SK-N-SH (cell line): ENCODE results near the gene SLC8A2. TPM values are rescaled to one million over a fixed set of nuclear protein-coding genes. Genes with fewer than 3 reads are reported as not detected.

Experiments
- CTCF ChIA-PET: fragments of 300-600, 350-600 bp; formaldehyde crosslinking; extraction: SDS; loops from one replicate; lab custom pipeline; 2021; lab: Yijun Ruan, JAX
- POLR2A ChIA-PET: fragments of 350-600 bp; sonication (Branson Sonifier 250); formaldehyde crosslinking; extraction: SDS; loops from one replicate; lab custom pipeline; 2020; ENCODE audit warnings: antibody characterized with exemption, inconsistent platforms; lab: Yijun Ruan, JAX
- DNase-seq: peaks from one replicate; pipeline ENCODE4 v3.0.0; 2012
- H2AFZ ChIP-seq: fragments of 200-600 bp; sonication (generic); 2 replicates; pipeline ENCODE4 v1.8.1; 2016; ENCODE audit warnings: antibody characterized with exemption, mild to moderate bottlenecking, low read depth
- H3F3A ChIP-seq: fragments of 200-600 bp; sonication (generic); replicated peaks from 2 replicates; pipeline ENCODE3; 2016; ENCODE audit warnings: antibody characterized with exemption, mild to moderate bottlenecking; ENCODE audit not compliant: insufficient read depth
- H3K27ac ChIP-seq, 2 experiments: fragments of 200-500 bp in 1 of 2; fragments of 200-600 bp in 1 of 2; sonication (Bioruptor generic) in 1 of 2; sonication (generic), shearing (Covaris generic) in 1 of 2; 2 replicates each; pipeline versions ENCODE4 v1.5.1 to v1.6.1; 2014 to 2016; ENCODE audit warnings: low read depth in 2 of 2, inconsistent platforms in 1 of 2, low read length in 1 of 2, mild to moderate bottlenecking in 1 of 2, mixed read lengths in 1 of 2
- H3K27me3 ChIP-seq: fragments of 200-600 bp; sonication (generic), shearing (Covaris generic); 2 replicates; pipeline ENCODE4 v1.6.1; 2016; ENCODE audit warnings: mixed run types; ENCODE audit not compliant: insufficient read depth
- H3K36me3 ChIP-seq, 2 experiments: fragments of 200-500 bp in 1 of 2; fragments of 200-600 bp in 1 of 2; sonication (Bioruptor generic) in 1 of 2; sonication (generic) in 1 of 2; replicated peaks in 1 of 2; 2 replicates each; pipeline versions ENCODE3 to v1.5.1; 2014 to 2016; ENCODE audit warnings: low read length in 1 of 2, mild to moderate bottlenecking in 1 of 2; ENCODE audit not compliant: insufficient read depth in 2 of 2, control insufficient read depth in 1 of 2
- H3K4me1 ChIP-seq, 2 experiments: fragments of 200-500 bp in 1 of 2; fragments of 200-600 bp in 1 of 2; sonication (Bioruptor generic) in 1 of 2; sonication (generic), shearing (Covaris generic) in 1 of 2; 2 replicates each; pipeline versions ENCODE4 v1.5.1 to v1.6.1; 2014 to 2016; ENCODE audit warnings: low read depth in 1 of 2, low read length in 1 of 2, mixed run types in 1 of 2; ENCODE audit not compliant: insufficient read depth in 2 of 2, control insufficient read depth in 1 of 2
- H3K4me2 ChIP-seq: fragments of 200-600 bp; sonication (generic), shearing (Covaris generic); 2 replicates; pipeline ENCODE4 v1.6.1; 2017; ENCODE audit warnings: mixed run types
- H3K4me3 ChIP-seq, 2 experiments: fragments of 200-500 bp in 1 of 2; fragments of 200-600 bp in 1 of 2; sonication (Bioruptor generic) in 1 of 2; sonication (generic), shearing (Covaris generic) in 1 of 2; 2 replicates each; pipeline versions ENCODE4 v1.5.1 to v1.8.1; 2014 to 2016; ENCODE audit warnings: low read depth in 2 of 2, inconsistent platforms in 1 of 2, low read length in 1 of 2, mild to moderate bottlenecking in 1 of 2, mixed read lengths in 1 of 2, moderate library complexity in 1 of 2
- H3K79me2 ChIP-seq: fragments of 200-600 bp; sonication (generic); 2 replicates; pipeline ENCODE4 v1.8.1; 2017; ENCODE audit warnings: mild to moderate bottlenecking; ENCODE audit not compliant: insufficient read depth
- H3K9ac ChIP-seq: fragments of 200-600 bp; sonication (generic); 2 replicates; pipeline ENCODE4 v1.6.1; 2017; ENCODE audit warnings: mixed run types
- H3K9me2 ChIP-seq: fragments of 200-600 bp; sonication (generic); 2 replicates; pipeline ENCODE4 v1.6.1; 2017; ENCODE audit warnings: mixed run types
- H3K9me3 ChIP-seq: fragments of 200-600 bp; sonication (generic); 2 replicates; pipeline ENCODE4 v1.6.1; 2017; ENCODE audit warnings: mixed run types, mild to moderate bottlenecking, moderate library complexity
- H4K20me1 ChIP-seq: fragments of 200-600 bp; sonication (generic); 2 replicates; pipeline ENCODE4 v1.6.1; 2017; ENCODE audit warnings: mild to moderate bottlenecking, mixed run types; ENCODE audit not compliant: insufficient read depth
- CHD2 ChIP-seq: fragments of 150-350 bp; IDR thresholded peaks from 2 replicates; pipeline ENCODE4 v1.6.1; 2018; ENCODE audit warnings: low read length; ENCODE audit not compliant: partially characterized antibody
- ELF1 ChIP-seq: IDR thresholded peaks from 2 replicates; pipeline ENCODE4 v1.4.0; 2012
- FOSL2 ChIP-seq: IDR thresholded peaks from 2 replicates; pipeline ENCODE4 v1.4.0; 2012; ENCODE audit warnings: low read depth, mild to moderate bottlenecking, moderate library complexity, borderline replicate concordance
- FOXM1 ChIP-seq: IDR thresholded peaks from 2 replicates; pipeline ENCODE4 v1.4.0; 2012; ENCODE audit warnings: low read depth, mild to moderate bottlenecking
- GATA2 ChIP-seq: sonication (generic); formaldehyde crosslinking; IDR thresholded peaks from 2 replicates; pipeline ENCODE4 v1.5.0; 2020; ENCODE audit warnings: mild to moderate bottlenecking, missing genetic modification reagents
- POLR2AphosphoS5 ChIP-seq: IDR thresholded peaks from 2 replicates; pipeline ENCODE4 v1.6.1; 2012; ENCODE audit warnings: low read depth, low read length
- RAD21 ChIP-seq: IDR thresholded peaks from 2 replicates; pipeline ENCODE4 v1.6.1; 2012; ENCODE audit warnings: mild to moderate bottlenecking, low read length
- RCOR1 ChIP-seq: fragments of 150-350 bp; IDR thresholded peaks from 2 replicates; pipeline ENCODE4 v1.6.1; 2017; ENCODE audit warnings: antibody characterized with exemption, low read length
- RFX5 ChIP-seq: IDR thresholded peaks from 2 replicates; pipeline ENCODE4 v1.6.1; 2012; ENCODE audit warnings: mild to moderate bottlenecking, improper control_type of control experiment, low read length
- RXRA ChIP-seq: IDR thresholded peaks from 2 replicates; pipeline ENCODE4 v1.4.0; 2012; ENCODE audit warnings: low read depth, mild to moderate bottlenecking, borderline replicate concordance
- SIN3A ChIP-seq: IDR thresholded peaks from 2 replicates; pipeline ENCODE4 v1.6.1; 2012; ENCODE audit warnings: low read depth, mild to moderate bottlenecking, low read length, moderate library complexity, borderline replicate concordance
- SMC3 ChIP-seq: IDR thresholded peaks from 2 replicates; pipeline ENCODE4 v1.6.1; 2012; ENCODE audit warnings: low read depth, low read length, improper control_type of control experiment
- TCF12 ChIP-seq: IDR thresholded peaks from 2 replicates; pipeline ENCODE4 v1.4.0; 2012
- WGBS: methylation state at CpG from one replicate; pipeline ENCODE4 v1.1.6; 2017; ENCODE audit warnings: low lambda C conversion rate; 5-methylcytosine and 5-hydroxymethylcytosine counted together
- polyA plus RNA-seq, 3 experiments: library from polyadenylated mRNA; depleted of rRNA; stranded (reverse); fragments of >200 nt; gene quantifications; 2 replicates each; pipeline ENCODE4 v1.2.3, GENCODE V29; 2012
- TF ChIP-seq, protein P1 (sequence below): IDR thresholded peaks from 2 replicates; pipeline ENCODE4 v1.4.0; 2012; ENCODE audit warnings: low read depth, borderline replicate concordance
- TF ChIP-seq, protein P2 (sequence below): IDR thresholded peaks from 2 replicates; pipeline ENCODE4; 2012
- TF ChIP-seq, protein P3 (sequence below): fragments of 150-350 bp; IDR thresholded peaks from 2 replicates; pipeline ENCODE4 v1.6.1; 2017; ENCODE audit warnings: antibody characterized with exemption, low read length, low read depth, borderline replicate concordance

SLC8A2 gene
- polyA plus RNA-seq, 1 of the 3 experiments (the other 2 are of a cell fraction) = 0.58 TPM

DNA sequence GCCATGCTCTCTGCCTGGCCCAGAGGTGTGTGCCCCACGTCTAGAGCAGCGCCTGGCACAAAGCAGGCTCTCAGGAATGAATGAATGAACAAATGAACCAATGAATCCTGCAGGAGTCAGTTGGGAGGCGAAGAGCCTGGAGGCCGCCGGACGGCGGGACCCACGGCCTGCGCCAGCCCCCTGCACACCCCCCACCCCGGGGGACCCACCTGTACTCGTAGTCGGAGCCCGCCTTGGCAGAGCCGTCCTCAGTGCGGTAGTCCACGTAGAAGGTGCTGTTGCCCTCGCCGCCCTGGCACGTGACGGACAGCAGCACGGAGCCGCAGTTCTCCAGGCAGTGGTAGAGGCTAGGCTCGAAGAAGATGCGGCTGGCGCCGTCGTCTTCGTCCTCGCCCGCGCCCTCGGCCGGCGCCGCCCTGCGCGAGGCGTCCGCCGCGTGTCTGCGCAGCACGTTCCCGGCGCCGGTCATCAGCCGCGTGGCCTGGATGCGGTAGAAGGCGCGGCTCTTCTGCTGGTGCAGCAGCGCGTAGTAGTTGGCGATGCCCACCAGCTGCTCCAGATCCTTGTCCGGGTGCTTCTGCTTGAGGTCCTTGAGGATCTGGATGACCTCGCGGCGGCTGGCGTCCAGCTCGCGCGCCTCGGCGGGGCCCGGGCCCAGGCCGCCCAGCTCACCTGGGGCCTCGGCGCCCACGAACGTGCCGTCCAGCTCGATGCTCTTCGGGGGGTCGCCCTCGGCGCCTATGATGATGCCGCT is 14.8 kb downstream of the SLC8A2 start:
- Histone ChIP-seq H2AFZ (no peak overlapping the region), H3F3A (no peaks in the 10 kb centered on the region), H3K4me2 (no peak overlapping the region), H4K20me1 (no peaks in the 10 kb centered on the region), H3K79me2 (no peaks in the 10 kb centered on the region)
- no peak for TF ChIP-seq TCF12
- TF ChIP-seq FOSL2 = no peak
- no peak for TF ChIP-seq SMC3
- TF ChIP-seq GATA2 (CRISPR knock-in tag) = no peak
- TF ChIP-seq, protein P1, sequence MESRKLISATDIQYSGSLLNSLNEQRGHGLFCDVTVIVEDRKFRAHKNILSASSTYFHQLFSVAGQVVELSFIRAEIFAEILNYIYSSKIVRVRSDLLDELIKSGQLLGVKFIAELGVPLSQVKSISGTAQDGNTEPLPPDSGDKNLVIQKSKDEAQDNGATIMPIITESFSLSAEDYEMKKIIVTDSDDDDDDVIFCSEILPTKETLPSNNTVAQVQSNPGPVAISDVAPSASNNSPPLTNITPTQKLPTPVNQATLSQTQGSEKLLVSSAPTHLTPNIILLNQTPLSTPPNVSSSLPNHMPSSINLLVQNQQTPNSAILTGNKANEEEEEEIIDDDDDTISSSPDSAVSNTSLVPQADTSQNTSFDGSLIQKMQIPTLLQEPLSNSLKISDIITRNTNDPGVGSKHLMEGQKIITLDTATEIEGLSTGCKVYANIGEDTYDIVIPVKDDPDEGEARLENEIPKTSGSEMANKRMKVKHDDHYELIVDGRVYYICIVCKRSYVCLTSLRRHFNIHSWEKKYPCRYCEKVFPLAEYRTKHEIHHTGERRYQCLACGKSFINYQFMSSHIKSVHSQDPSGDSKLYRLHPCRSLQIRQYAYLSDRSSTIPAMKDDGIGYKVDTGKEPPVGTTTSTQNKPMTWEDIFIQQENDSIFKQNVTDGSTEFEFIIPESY = no peak
- TF ChIP-seq ELF1 = no peak
- TF ChIP-seq CHD2 = no peak
- no peak for TF ChIP-seq SIN3A
- no peak for TF ChIP-seq RFX5
- TF ChIP-seq, protein P2, sequence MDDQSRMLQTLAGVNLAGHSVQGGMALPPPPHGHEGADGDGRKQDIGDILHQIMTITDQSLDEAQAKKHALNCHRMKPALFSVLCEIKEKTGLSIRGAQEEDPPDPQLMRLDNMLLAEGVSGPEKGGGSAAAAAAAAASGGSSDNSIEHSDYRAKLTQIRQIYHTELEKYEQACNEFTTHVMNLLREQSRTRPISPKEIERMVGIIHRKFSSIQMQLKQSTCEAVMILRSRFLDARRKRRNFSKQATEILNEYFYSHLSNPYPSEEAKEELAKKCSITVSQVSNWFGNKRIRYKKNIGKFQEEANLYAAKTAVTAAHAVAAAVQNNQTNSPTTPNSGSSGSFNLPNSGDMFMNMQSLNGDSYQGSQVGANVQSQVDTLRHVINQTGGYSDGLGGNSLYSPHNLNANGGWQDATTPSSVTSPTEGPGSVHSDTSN = no peak
- no peak for TF ChIP-seq FOXM1
- TF ChIP-seq, protein P3, sequence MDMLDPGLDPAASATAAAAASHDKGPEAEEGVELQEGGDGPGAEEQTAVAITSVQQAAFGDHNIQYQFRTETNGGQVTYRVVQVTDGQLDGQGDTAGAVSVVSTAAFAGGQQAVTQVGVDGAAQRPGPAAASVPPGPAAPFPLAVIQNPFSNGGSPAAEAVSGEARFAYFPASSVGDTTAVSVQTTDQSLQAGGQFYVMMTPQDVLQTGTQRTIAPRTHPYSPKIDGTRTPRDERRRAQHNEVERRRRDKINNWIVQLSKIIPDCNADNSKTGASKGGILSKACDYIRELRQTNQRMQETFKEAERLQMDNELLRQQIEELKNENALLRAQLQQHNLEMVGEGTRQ = no peak
- no peak for TF ChIP-seq RAD21
- TF ChIP-seq RCOR1 = no peak
- no peak for TF ChIP-seq POLR2AphosphoS5
- TF ChIP-seq RXRA = no peak
- TF ChIP-seq, all 33 proteins: peak for 0
- Histone ChIP-seq H3K9me2 (no peaks in the 10 kb centered on the region), H3K9me3 (no peaks in the 10 kb centered on the region), H3K27ac (no peak overlapping the region), H3K4me1 (no peaks in the 10 kb centered on the region), H3K27me3 (no peaks in the 10 kb centered on the region; the same call in 1 of the 2 replicates), H3K36me3 (no peaks in the 10 kb centered on the region), H3K4me3 (no peak overlapping the region), H3K9ac (no peak overlapping the region)
- ChIA-PET POLR2A (no interaction called here), CTCF (interaction anchor here (2.5 kb wide), 1 partner anchor 20 kb away, joined by 11 read pairs; no protein-coding TSS in a partner anchor)
- 88% methylated on average over 43 of the region's 77 CpGs for WGBS
- no peak for DNase-seq
